Measurements from ENCODE around the gene RIMBP2. TPM values are rescaled to one million over a fixed set of nuclear protein-coding genes. Genes with fewer than 3 reads are reported as not detected.

The RIMBP2 gene
- total and polyA plus RNA-seq, 9 donors: 1.1 to 16.2 (median 3.5) TPM

- no peak for DNase-seq
- H3K27me3 ChIP-seq: no peaks in the 10 kb centered on the region
- 87 to 89% (median 87%) methylated on average over 39 of the region's 39 CpGs for WGBS, 3 donors
These were observed 104.8 kb downstream of the RIMBP2 start for GRCh38 chr12:130611026-130611905.

GRCh38 chr12:130609966-130610365 lies 106.1 kb downstream of the RIMBP2 start:
- H3K9me3 ChIP-seq: no peaks in the 10 kb centered on the region
- DNase-seq: no peak
- TF ChIP-seq POLR2A (IDR thresholded peaks at IDR 0.05) (no peak), EP300 (IDR thresholded peaks at IDR 0.05) (no peak), CTCF (IDR thresholded peaks at IDR 0.05) (no peak)
- H3K4me1 ChIP-seq (ENCODE audit: insufficient read depth): no peaks in the 10 kb centered on the region
- H3K4me3 ChIP-seq: no peak overlapping the region
- WGBS, 3 donors: 74 to 78% (median 76%) methylated on average over 11 of the region's 11 CpGs
- H3K36me3 ChIP-seq: no peaks in the 10 kb centered on the region
- no peak overlapping the region for H3K27ac ChIP-seq
- H3K27me3 ChIP-seq: no peaks in the 10 kb centered on the region
- intact Hi-C loops (cut with DNase I): loop anchor here in 1 of 4 donors (10.0 kb wide), 1 partner anchor 1545 kb away; no protein-coding TSS in a partner anchor

More at GRCh38 chr12:130611026-130611905, 104.8 kb downstream of the RIMBP2 start:
- Histone ChIP-seq H3K4me3 (no peak overlapping the region), H3K27ac (no peak overlapping the region), H3K4me1 (ENCODE audit: insufficient read depth) (no peaks in the 10 kb centered on the region), H3K36me3 (no peaks in the 10 kb centered on the region), H3K9me3 (no peaks in the 10 kb centered on the region)
- intact Hi-C loops (cut with DNase I): no loop called here
- TF ChIP-seq EP300 (IDR thresholded peaks at IDR 0.05) (no peak), CTCF (IDR thresholded peaks at IDR 0.05) (no peak), POLR2A (IDR thresholded peaks at IDR 0.05) (no peak)

- intact Hi-C loops (cut with DNase I): loop anchor here in 1 of 4 donors (10.0 kb wide), 1 partner anchor 1544 kb away; no protein-coding TSS in a partner anchor
- H3K36me3 ChIP-seq: no peaks in the 10 kb centered on the region
- TF ChIP-seq CTCF (IDR thresholded peaks at IDR 0.05) (no peak), POLR2A (IDR thresholded peaks at IDR 0.05) (no peak), EP300 (IDR thresholded peaks at IDR 0.05) (no peak)
- no peak overlapping the region for H3K4me3 ChIP-seq
- 80 to 84% (median 83%) methylated on average over 7 of the region's 7 CpGs for WGBS, 3 donors
- no peaks in the 10 kb centered on the region for H3K9me3 ChIP-seq
- H3K4me1 ChIP-seq (ENCODE audit: insufficient read depth): no peaks in the 10 kb centered on the region
- DNase-seq: no peak
- no peaks in the 10 kb centered on the region for H3K27me3 ChIP-seq
- H3K27ac ChIP-seq: no peak overlapping the region
These were observed 107.3 kb downstream of the RIMBP2 start for GRCh38 chr12:130608831-130609230.

GRCh38 chr12:130608132-130608531 lies 108.0 kb downstream of the RIMBP2 start:
- intact Hi-C loops (cut with DNase I): loop anchor here in 1 of 4 donors (10.0 kb wide), 1 partner anchor 1543 kb away; no protein-coding TSS in a partner anchor
- no peak for TF ChIP-seq CTCF (IDR thresholded peaks at IDR 0.05)
- no peak for TF ChIP-seq EP300 (IDR thresholded peaks at IDR 0.05)
- TF ChIP-seq POLR2A (IDR thresholded peaks at IDR 0.05): no peak
- H3K27ac ChIP-seq: no peak overlapping the region
- no peaks in the 10 kb centered on the region for H3K36me3 ChIP-seq
- no peaks in the 10 kb centered on the region for H3K4me1 ChIP-seq (ENCODE audit: insufficient read depth)
- WGBS, 3 donors: 72 to 84% (median 72%) methylated on average over 5 of the region's 5 CpGs
- no peak for DNase-seq
- H3K9me3 ChIP-seq: no peaks in the 10 kb centered on the region
- no peaks in the 10 kb centered on the region for H3K27me3 ChIP-seq
- H3K4me3 ChIP-seq: no peak overlapping the region
